HEK293 (cell line): ENCODE results near the gene RAPGEF5.

Experiments used
- SP2 ChIP-seq: fragments of 450-650 bp; formaldehyde crosslinking; IDR thresholded peaks from 2 replicates; pipeline ENCODE4 v1.5.1; 2016; ENCODE audit warnings: missing biosample characterization, missing genetic modification characterization
- ZNF274 ChIP-seq, 2 experiments: fragments of 200-500 bp in 1 of 2; fragments of 450-650 bp in 1 of 2; sonication (Bioruptor generic) in 1 of 2; formaldehyde crosslinking in 1 of 2; IDR thresholded peaks; 2 replicates each; pipeline versions ENCODE4 v1.5.1 to v1.6.1; 2014 to 2016; ENCODE audit warnings: borderline replicate concordance in 1 of 2, inconsistent platforms in 1 of 2, low read length in 1 of 2, missing biosample characterization in 1 of 2, missing genetic modification characterization in 1 of 2
- ZNF571 ChIP-seq: fragments of 450-650 bp; formaldehyde crosslinking; IDR thresholded peaks from 2 replicates; pipeline ENCODE4 v1.5.0; 2017; ENCODE audit warnings: missing biosample characterization, missing genetic modification characterization

DNA sequence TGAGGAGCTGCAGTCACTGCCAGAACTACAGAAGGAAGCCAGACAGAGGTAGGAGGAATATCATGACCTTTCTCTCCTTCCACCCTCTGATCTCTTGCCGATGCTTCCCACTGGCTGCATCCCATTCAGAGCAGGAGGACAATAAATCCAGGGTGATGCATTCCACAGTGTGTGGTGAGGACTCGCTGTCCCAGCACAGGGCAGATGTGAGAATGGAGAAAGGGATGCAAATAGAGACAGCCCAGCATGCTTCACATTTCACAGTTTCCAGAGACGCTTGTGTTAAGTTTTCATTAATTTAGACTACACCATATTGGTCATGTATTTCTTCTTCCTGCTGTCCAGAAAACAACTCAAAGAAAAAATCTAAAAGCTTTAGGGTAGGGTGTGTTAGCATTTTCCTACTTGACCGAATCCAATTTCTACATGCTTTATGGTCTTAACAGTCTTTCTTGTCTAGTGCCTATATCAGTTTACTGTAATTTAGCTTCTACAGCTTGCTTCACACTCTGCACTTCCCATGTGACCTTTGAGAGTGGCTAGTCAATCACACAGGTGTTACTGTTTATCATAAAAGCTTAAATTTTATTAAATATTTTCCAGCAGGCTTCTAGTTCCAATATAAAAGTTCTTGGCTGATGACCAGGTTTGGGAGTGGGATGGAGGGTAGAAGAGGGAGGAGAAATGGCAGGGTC is 155.6 kb downstream of the RAPGEF5 start:
- no peak for TF ChIP-seq ZNF274 (IDR thresholded peaks at IDR 0.05; ENCODE audit: low read length)
- no peak for TF ChIP-seq ZNF274 (tag by site-specific recombination; IDR thresholded peaks at IDR 0.05; ENCODE audit: borderline replicate concordance)
- no peak for TF ChIP-seq ZNF571 (tag by site-specific recombination)
- no peak for TF ChIP-seq SP2 (tag by site-specific recombination)
